GM10266 (cell line): Measurements from ENCODE around the gene MGAT4B.

Experiments
- DNase-seq: peaks from one replicate; pipeline ENCODE4 v3.0.0; 2012; ENCODE audit errors: extremely low spot score
- CTCF ChIP-seq: IDR thresholded peaks from 2 replicates; pipeline ENCODE4 v1.5.1; 2012; ENCODE audit warnings: mild to moderate bottlenecking, low read depth; ENCODE audit not compliant: control insufficient read depth, insufficient read depth; ENCODE audit errors: missing control alignments

MGAT4B gene

GRCh38 chr5:179781846-179782245, 24.8 kb downstream of the MGAT4B start:
- no peak for TF ChIP-seq CTCF
- DNase-seq: no peak

- DNase-seq: no peak
- TF ChIP-seq CTCF: no peak
Observed at GRCh38 chr5:179780362-179780761, 26.3 kb downstream of the MGAT4B start.

- no peak for DNase-seq
- no peak for TF ChIP-seq CTCF
Observed at GRCh38 chr5:179779826-179780225, 26.8 kb downstream of the MGAT4B start.

GRCh38 chr5:179778591-179778990, 28.1 kb downstream of the MGAT4B start:
- no peak for DNase-seq
- no peak for TF ChIP-seq CTCF

- no peak for TF ChIP-seq CTCF
- no peak for DNase-seq
Observed at GRCh38 chr5:179777909-179778308, 28.8 kb downstream of the MGAT4B start.

GRCh38 chr5:179777456-179777855, 29.2 kb downstream of the MGAT4B start:
- no peak for DNase-seq

GRCh38 chr5:179776411-179776938, 30.2 kb downstream of the MGAT4B start:
- TF ChIP-seq CTCF: no peak
- no peak for DNase-seq

More at GRCh38 chr5:179777456-179777855, 29.2 kb downstream of the MGAT4B start:
- no peak for TF ChIP-seq CTCF
